Adrenal gland (tissue), 12 donors: ENCODE results near the gene AGAP1. TPM values are rescaled to one million over a fixed set of nuclear protein-coding genes. Genes with fewer than 3 reads are reported as not detected.

Source experiments
- DNase-seq, 7 donors: peaks; one replicate each; pipeline ENCODE4 v3.0.0-alpha.2; 2019 to 2020
- H3K27ac ChIP-seq, 5 donors: fragments of 200-600 bp; sonication (generic) in 4 of 5; 1 replicate in 3 of 5; 2 replicates in 2 of 5; pipeline versions ENCODE4 v1.5.1 to v1.8.0; 2016 to 2020; ENCODE audit warnings: mild to moderate bottlenecking in 1 of 5
- H3K27me3 ChIP-seq: fragments of 200-600 bp; 2 replicates; pipeline ENCODE4 v1.8.0; 2021
- H3K36me3 ChIP-seq, 2 donors: fragments of 200-600 bp; replicated peaks in 1 of 2; 1 replicate in 1 of 2; 2 replicates in 1 of 2; pipeline versions ENCODE4 v1.5.1 to v1.8.0; 2018 to 2022
- H3K4me1 ChIP-seq, 2 donors: fragments of 200-600 bp; replicated peaks in 1 of 2; 1 replicate in 1 of 2; 2 replicates in 1 of 2; pipeline versions ENCODE4 v1.5.1 to v1.8.0; 2018 to 2021
- H3K4me3 ChIP-seq, 4 donors: fragments of 200-600 bp; sonication (generic) in 3 of 4; one replicate each; pipeline ENCODE4 v1.5.1; 2016 to 2018
- H3K9me3 ChIP-seq, 3 donors: fragments of 200-600 bp; sonication (generic) in 1 of 3; replicated peaks in 1 of 3; 1 replicate in 2 of 3; 2 replicates in 1 of 3; pipeline versions ENCODE4 v1.5.1 to v1.8.0; 2016 to 2021
- CTCF ChIP-seq, 6 experiments: fragments of 450-650 bp in 4 of 6; fragments of 200-600 bp in 2 of 6; sonication (generic) in 1 of 6; IDR thresholded peaks; 1 replicate in 5 of 6; 2 replicates in 1 of 6; pipeline versions ENCODE4 v1.5.1 to v1.8.0; 2016 to 2021; ENCODE audit warnings: antibody characterized with exemption in 6 of 6, mild to moderate bottlenecking in 2 of 6, moderate library complexity in 1 of 6
- POLR2A ChIP-seq, 2 donors: fragments of 450-650 bp; IDR thresholded peaks; one replicate each; pipeline ENCODE4 v1.6.1; 2017; ENCODE audit warnings: antibody characterized with exemption in 2 of 2, mild to moderate bottlenecking in 2 of 2, moderate library complexity in 1 of 2
- WGBS, 4 donors: extraction: QIAGEN DNeasy Blood & Tissue Kit in 2 of 4; methylation state at CpG; one replicate each; pipeline versions ENCODE4 v1.1.5 to v1.1.7; 2013 to 2017; 5-methylcytosine and 5-hydroxymethylcytosine counted together
- intact Hi-C, 2 donors: fragments of 100-400 bp; cut with DNase I; formaldehyde crosslinking; loops; one replicate each; pipeline versions ENCODE4 v1.14.1 to v1.15.0; 2022 to 2023
- polyA plus RNA-seq, 3 donors: library from polyadenylated mRNA; stranded (reverse); fragments of 200-250 nt in 2 of 3; fragments of 350-450 nt in 1 of 3; fragmentation: Illumina TruSeq in 1 of 3; extraction: RNeasy Lipid Tissue Mini Kit (QIAGEN cat#74804) in 1 of 3; gene quantifications; one replicate each; pipeline ENCODE4 v1.2.3, GENCODE V29; 2013 to 2014
- total RNA-seq, 9 donors: library from RNA; depleted of rRNA in 4 of 9; stranded (reverse); fragments of >200 nt in 4 of 9; fragments of 120-200 nt in 1 of 9; fragmentation: NEBNext Ultra II Directional in 1 of 9; extraction: Animal tissue kit (Norgen Biotek cat#: 25700) in 1 of 9; gene quantifications; one replicate each; pipeline versions ENCODE4 v1.1.0 to v1.2.4, GENCODE V29; 2013 to 2023
- donor health status: healthy with polysubstance abuse.
- donor health status: Bipolar disorder and iron deficiency.
- donor health status: DM: yes; HTN: yes; CAD: no.
- donor health status: DM: no; HTN: no; CAD: no.
- donor health status: DM: no; HTN: no; CAD: no.
- donor health status: DM: yes; HTN: yes; CAD: no.

Gene AGAP1
- total and polyA plus RNA-seq, 12 donors: 5.3 to 29.6 (median 17.7) TPM

- intact Hi-C loops: no loop called here
- no peaks in the 10 kb centered on the region for H3K4me1 ChIP-seq
- DNase-seq: no peak
- H3K36me3 ChIP-seq: no peaks in the 10 kb centered on the region
- H3K27ac ChIP-seq: no peak overlapping the region
- no peak for TF ChIP-seq CTCF (IDR thresholded peaks at IDR 0.05)
- TF ChIP-seq POLR2A (IDR thresholded peaks at IDR 0.05): no peak
- H3K27me3 ChIP-seq: no peaks in the 10 kb centered on the region
- no peak overlapping the region for H3K4me3 ChIP-seq
- 79 to 90% (median 88%) methylated on average over 9 of the region's 9 CpGs for WGBS, 4 donors
- H3K9me3 ChIP-seq: no peaks in the 10 kb centered on the region
Observed at GRCh38 chr2:235546436-235546835, 52.6 kb downstream of the AGAP1 start.

- H3K36me3 ChIP-seq: no peaks in the 10 kb centered on the region
- DNase-seq: no peak
- TF ChIP-seq POLR2A (IDR thresholded peaks at IDR 0.05): no peak
- no peak for TF ChIP-seq CTCF (IDR thresholded peaks at IDR 0.05)
- H3K27ac ChIP-seq: no peak overlapping the region
- H3K4me3 ChIP-seq: no peak overlapping the region
- 92 to 97% (median 94%) methylated on average over 12 to 19 of the region's 19 CpGs for WGBS, 4 donors
- peaks cover 0 to 5% of the 10 kb centered on the region in 2 donors for H3K4me1 ChIP-seq
- no peaks in the 10 kb centered on the region for H3K9me3 ChIP-seq
- H3K27me3 ChIP-seq: no peaks in the 10 kb centered on the region
- intact Hi-C loops: loop anchor here in 1 of 2 donors (10.0 kb wide), 1 partner anchor 45 kb away; no protein-coding TSS in a partner anchor
Observed at GRCh38 chr2:235549735-235550377, 56.0 kb downstream of the AGAP1 start.

- no peak overlapping the region for H3K27ac ChIP-seq
- no peaks in the 10 kb centered on the region for H3K9me3 ChIP-seq
- intact Hi-C loops: loop anchor here in 1 of 2 donors (10.0 kb wide), 1 partner anchor 46 kb away; no protein-coding TSS in a partner anchor
- H3K4me3 ChIP-seq: no peak overlapping the region
- TF ChIP-seq POLR2A (IDR thresholded peaks at IDR 0.05) (no peak), CTCF (IDR thresholded peaks at IDR 0.05) (no peak)
- no peaks in the 10 kb centered on the region for H3K36me3 ChIP-seq
- WGBS, 4 donors: 91 to 95% (median 92%) methylated on average over 8 to 12 of the region's 12 CpGs
- H3K4me1 ChIP-seq: peaks cover 0 to 9% of the 10 kb centered on the region in 2 donors
- H3K27me3 ChIP-seq: no peaks in the 10 kb centered on the region
- DNase-seq: no peak
Observed at GRCh38 chr2:235550378-235550760, 56.5 kb downstream of the AGAP1 start.

GRCh38 chr2:235550946-235551345, 57.1 kb downstream of the AGAP1 start:
- TF ChIP-seq CTCF (IDR thresholded peaks at IDR 0.05): no peak
- TF ChIP-seq POLR2A (IDR thresholded peaks at IDR 0.05): no peak
- Histone ChIP-seq H3K4me3 (no peak overlapping the region), H3K9me3 (no peaks in the 10 kb centered on the region), H3K27me3 (no peaks in the 10 kb centered on the region), H3K36me3 (no peaks in the 10 kb centered on the region), H3K27ac (no peak overlapping the region), H3K4me1 (peaks cover 0 to 13% of the 10 kb centered on the region in 2 donors)
- intact Hi-C loops: loop anchor here in 1 of 2 donors (10.0 kb wide), 1 partner anchor 46 kb away; no protein-coding TSS in a partner anchor
- DNase-seq: no peak
- WGBS, 4 donors: 93 to 95% (median 94%) methylated on average over 8 of the region's 8 CpGs
